Neural cell (in vitro differentiated cells): ENCODE data around the gene AP3M1.

Experiments
- CTCF ChIP-seq: fragments of 450-650 bp; IDR thresholded peaks from 2 replicates; pipeline ENCODE4 v1.5.1; 2014; ENCODE audit warnings: antibody characterized with exemption, mild to moderate bottlenecking, moderate library complexity; ENCODE audit not compliant: poor library complexity, severe bottlenecking
- EP300 ChIP-seq: fragments of 450-650 bp; conservative IDR thresholded peaks from 2 replicates; pipeline ENCODE4 v1.6.1; 2014; ENCODE audit warnings: antibody characterized with exemption, mild to moderate bottlenecking, moderate library complexity; ENCODE audit not compliant: poor library complexity, severe bottlenecking
- MXI1 ChIP-seq: fragments of 450-650 bp; conservative IDR thresholded peaks from 2 replicates; pipeline ENCODE4 v1.6.1; 2014; ENCODE audit warnings: antibody characterized with exemption, mild to moderate bottlenecking; ENCODE audit not compliant: poor library complexity, severe bottlenecking
- RAD21 ChIP-seq: fragments of 450-650 bp; conservative IDR thresholded peaks from 2 replicates; pipeline ENCODE4 v1.6.1; 2014; ENCODE audit warnings: antibody characterized with exemption, mild to moderate bottlenecking, moderate library complexity

DNA sequence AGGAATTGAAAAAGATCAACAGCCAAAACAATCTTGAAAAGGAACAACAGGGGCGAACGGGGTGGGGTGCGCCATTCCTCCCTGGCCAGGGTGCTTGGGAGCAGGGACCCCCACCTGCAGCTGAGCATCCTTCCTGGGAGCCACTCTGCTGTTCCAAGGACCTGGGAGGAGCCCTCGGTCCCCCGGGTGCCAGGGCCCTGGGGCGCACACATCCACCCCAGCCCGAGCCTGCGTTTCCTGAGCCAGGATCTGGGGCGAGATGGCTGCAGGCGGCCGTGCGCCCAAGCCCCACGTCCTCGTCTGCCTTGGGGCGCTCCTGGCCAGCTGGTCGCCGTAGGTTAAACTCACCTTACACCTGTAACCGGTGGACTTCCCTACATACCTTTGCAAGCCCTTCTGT lies 10.6 kb downstream of the AP3M1 start:
- TF ChIP-seq RAD21, result no peak
- TF ChIP-seq CTCF, result no peak
- TF ChIP-seq EP300, result no peak
- TF ChIP-seq MXI1, result no peak
